NCI-H510A (cell line): ENCODE measurements around the gene FAM24A.
A peak's percentile ranks its signal among the peaks of the same experiment; 100 is the strongest.

Experiments used
- DNase-seq: peaks from one replicate; lab custom pipeline; 2025; lab: John Stamatoyannopoulos, UW

FAM24A gene

DNA sequence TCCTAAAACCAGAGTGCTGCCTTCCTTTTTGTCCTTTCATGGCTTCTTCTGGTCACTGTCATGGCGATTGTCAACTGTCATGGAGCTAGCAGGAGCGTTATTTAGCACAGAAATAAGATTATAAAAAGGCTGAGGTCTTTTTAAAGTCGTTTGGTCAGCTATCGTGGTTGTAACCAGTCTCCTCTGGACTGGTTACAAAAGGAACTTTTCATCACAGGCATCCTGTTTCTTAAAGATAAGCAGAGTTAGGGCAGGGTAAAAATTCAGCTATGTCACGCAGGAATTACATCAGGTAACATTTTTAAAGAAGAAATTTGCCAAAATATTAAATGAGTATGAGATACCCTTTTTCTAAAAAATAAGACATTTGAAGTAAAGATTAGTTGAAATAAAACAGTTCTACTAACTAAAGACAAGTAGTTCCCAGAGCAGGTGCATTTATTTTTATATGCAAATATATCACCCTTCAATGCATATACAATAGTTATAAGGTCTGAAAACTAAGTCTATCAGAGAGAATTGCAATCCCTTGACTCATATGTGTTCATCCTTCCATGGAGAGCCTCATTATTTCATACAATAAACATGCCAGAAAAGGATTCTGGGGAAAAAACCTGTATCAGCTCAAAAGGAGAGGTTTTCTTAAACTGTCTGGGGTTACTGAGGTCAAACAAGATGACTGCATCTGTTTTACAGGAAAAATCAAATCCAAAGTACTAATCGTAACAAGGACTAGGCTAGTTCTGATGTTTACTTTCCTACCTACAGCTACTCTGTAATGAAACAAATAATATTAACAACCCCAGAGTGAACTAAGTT is 20.9 kb downstream of the FAM24A start:
- no peak for DNase-seq

GRCh38 chr10:122939133-122939855 is 28.9 kb downstream of the FAM24A start:
- no peak for DNase-seq

DNA sequence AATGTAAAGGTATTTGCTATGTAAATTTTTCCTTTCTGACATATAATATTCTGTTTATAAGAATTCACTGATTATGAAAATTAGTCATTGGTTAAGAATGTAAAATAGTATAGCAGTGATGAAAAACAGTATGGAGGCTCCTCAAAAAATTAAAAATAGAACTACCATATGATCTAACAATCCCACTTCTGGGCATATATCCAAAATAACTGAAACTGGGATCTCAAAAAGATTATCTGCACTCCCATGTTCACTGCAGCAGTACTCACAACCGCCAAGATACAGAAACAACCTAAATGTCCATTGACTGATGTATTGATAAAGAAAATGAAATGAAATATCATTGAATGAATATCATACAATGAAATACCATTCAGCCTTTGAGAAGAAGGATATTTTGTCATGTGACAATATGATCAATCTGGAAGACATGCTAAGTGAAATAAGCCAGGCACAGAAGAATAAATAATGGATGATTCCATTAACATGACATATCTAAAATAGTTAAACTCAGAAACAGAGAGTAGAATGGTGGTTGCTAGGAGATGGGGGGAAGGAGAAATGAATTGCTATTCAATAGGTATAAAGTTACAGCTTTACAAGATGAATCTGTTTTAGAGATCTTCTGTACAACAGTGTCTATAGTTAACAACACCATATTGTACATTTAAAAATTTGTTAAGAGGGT is 29.6 kb downstream of the FAM24A start:
- no peak for DNase-seq

DNA sequence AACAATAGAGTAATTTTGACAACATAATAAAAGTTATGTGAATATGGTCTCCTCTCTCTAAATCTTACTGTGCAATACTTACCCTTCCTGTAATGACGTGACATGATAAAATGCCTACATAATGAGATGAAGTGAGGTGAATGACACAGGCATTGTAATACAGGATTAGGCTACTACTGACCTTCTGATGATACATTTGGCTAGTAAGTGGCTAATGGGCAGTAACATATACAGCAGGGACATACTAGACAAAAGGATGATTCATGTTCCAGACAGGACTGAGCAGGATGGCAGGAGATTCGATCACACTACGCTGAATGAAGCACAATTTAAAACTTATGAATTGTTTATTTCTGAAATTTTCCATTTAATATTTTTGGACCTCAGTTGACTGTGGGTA is 38.9 kb downstream of the FAM24A start:
- DNase-seq = no peak

- peak; percentile 95 for DNase-seq
Measured at GRCh38 chr10:122953902-122954730, 43.7 kb downstream of the FAM24A start, which contains the start of gene C10orf88. Gene C10orf88 (minus strand): TSS chr10:122954227. CDS start chr10:122954178, 49 bp downstream.

DNA sequence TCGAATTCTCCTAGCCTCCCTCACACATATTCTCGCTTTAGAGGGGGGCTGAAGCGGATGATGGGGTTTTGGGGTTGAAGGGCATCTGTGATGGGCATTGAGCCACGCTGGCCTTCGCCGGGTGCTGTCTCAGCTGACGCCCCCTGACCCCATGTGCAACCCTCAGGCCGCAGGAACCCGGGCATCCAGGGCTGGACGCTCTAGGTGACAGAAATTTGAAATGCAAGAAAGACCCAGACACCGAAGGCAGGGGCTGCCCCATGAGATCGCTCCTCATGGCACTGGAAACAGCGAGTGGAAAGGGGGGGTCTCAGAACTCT is 44.3 kb downstream of the FAM24A start:
- no peak for DNase-seq

- DNase-seq = no peak
Measured at GRCh38 chr10:122955892-122956291, 45.5 kb downstream of the FAM24A start.

- no peak for DNase-seq
Measured at GRCh38 chr10:122957474-122957873, 47.1 kb downstream of the FAM24A start.

GRCh38 chr10:122962405-122962804 is 52.0 kb downstream of the FAM24A start:
- no peak for DNase-seq
